RPMI8226 (cell line): ENCODE data around the gene AIFM3.
A peak's percentile ranks its signal among the peaks of the same experiment; 100 is the strongest.

ENCODE experiments used
- DNase-seq: peaks from one replicate; pipeline ENCODE4 v3.0.0-alpha.2; 2015

The AIFM3 gene

GRCh38 chr22:21009638-21010425 lies 42.8 kb downstream of the AIFM3 start:
- peak; percentile 62 for DNase-seq

GRCh38 chr22:21010426-21011113 lies 43.5 kb downstream of the AIFM3 start:
- no peak for DNase-seq

GRCh38 chr22:21012446-21013407 lies 45.7 kb downstream of the AIFM3 start:
- DNase-seq, result no peak

GRCh38 chr22:21013657-21014201 lies 46.7 kb downstream of the AIFM3 start:
- DNase-seq, result no peak

GRCh38 chr22:21014202-21014725 lies 47.2 kb downstream of the AIFM3 start:
- peak; percentile 77 for DNase-seq

- DNase-seq, result no peak
Measured at GRCh38 chr22:21014726-21015465, 47.8 kb downstream of the AIFM3 start, which contains the start of gene P2RX6. TSS of gene P2RX6 (plus strand) at chr22:21015165. CDS start at chr22:21015175, 10 bp downstream.

GRCh38 chr22:21015466-21016006 lies 48.5 kb downstream of the AIFM3 start:
- no peak for DNase-seq

GRCh38 chr22:21016644-21017420 lies 49.8 kb downstream of the AIFM3 start:
- no peak for DNase-seq

GRCh38 chr22:21018314-21018713 lies 51.3 kb downstream of the AIFM3 start:
- DNase-seq, result no peak

- no peak for DNase-seq
Measured at GRCh38 chr22:21020802-21021429, 53.9 kb downstream of the AIFM3 start.

- no peak for DNase-seq
Measured at GRCh38 chr22:21022507-21022906, 55.5 kb downstream of the AIFM3 start.

- DNase-seq, result no peak
Measured at GRCh38 chr22:21022955-21023614, 56.0 kb downstream of the AIFM3 start.

GRCh38 chr22:21025266-21025665 lies 58.2 kb downstream of the AIFM3 start:
- no peak for DNase-seq

- DNase-seq, result no peak
Measured at GRCh38 chr22:21025763-21026755, 59.0 kb downstream of the AIFM3 start.

GRCh38 chr22:21026783-21027692 lies 60.0 kb downstream of the AIFM3 start:
- DNase-seq, result no peak

GRCh38 chr22:21028277-21029251 lies 61.5 kb downstream of the AIFM3 start:
- no peak for DNase-seq
